Activated CD8-positive, alpha-beta T cell treated with anti-CD3 and anti-CD28 coated beads for 36 hours (primary cell): ENCODE data around the gene TMTC4. TPM values are rescaled to one million over a fixed set of nuclear protein-coding genes. Genes with fewer than 3 reads are reported as not detected.
"Not testable (repeated sequence)": the region's sequence is repeated elsewhere in the genome, so short reads cannot be mapped to it uniquely, and the experiment has no call there.

Source experiments
- ATAC-seq: fragments of 200-7000 bp; cut with Tn5 transposase; one replicate; pipeline ENCODE4 v1.10.0; 2021; ENCODE audit warnings: mild to moderate bottlenecking, moderate library complexity
- CTCF ChIA-PET: fragments of 350-600 bp; sonication (Branson Sonifier 250); formaldehyde crosslinking; loops from one replicate; lab custom pipeline; 2021; ENCODE audit warnings: antibody characterized with exemption; lab: Charles Lee
- POLR2A ChIA-PET: fragments of 350-600 bp; sonication (Branson Sonifier 250); formaldehyde crosslinking; loops from one replicate; lab custom pipeline; 2021; ENCODE audit warnings: antibody characterized with exemption; lab: Charles Lee
- DNase-seq: peaks from one replicate; pipeline ENCODE4 v3.0.0-alpha.2; 2020
- H3K27ac Mint-ChIP-seq: one replicate; pipeline ENCODE4 v1.8.0; 2021; ENCODE audit warnings: mild to moderate bottlenecking, mixed read lengths
- H3K27me3 Mint-ChIP-seq: one replicate; pipeline ENCODE4 v1.8.0; 2021; ENCODE audit warnings: mixed read lengths
- H3K36me3 Mint-ChIP-seq: one replicate; pipeline ENCODE4 v1.8.0; 2021; ENCODE audit warnings: low read depth, mixed read lengths
- H3K4me1 Mint-ChIP-seq: one replicate; pipeline ENCODE4 v1.8.0; 2021; ENCODE audit warnings: low read depth, mixed read lengths
- H3K4me3 Mint-ChIP-seq: one replicate; pipeline ENCODE4 v1.8.0; 2021; ENCODE audit warnings: mild to moderate bottlenecking, moderate library complexity, mixed read lengths
- H3K9me3 Mint-ChIP-seq: one replicate; pipeline ENCODE4 v1.8.0; 2021; ENCODE audit warnings: mixed read lengths
- intact Hi-C: fragments of 100-400 bp; cut with micrococcal nuclease; formaldehyde crosslinking; loops from one replicate; pipeline ENCODE4 v1.10.0; 2022
- total RNA-seq, 2 experiments: library from RNA; stranded (reverse); gene quantifications; one replicate each; pipeline ENCODE4 v1.2.3, GENCODE V29; 2021
- TF ChIP-seq, protein P1 (sequence below): fragments of 200-600 bp; IDR thresholded peaks from one replicate; pipeline ENCODE4 v1.8.0; 2022; ENCODE audit warnings: antibody characterized with exemption, mild to moderate bottlenecking

TMTC4 gene
- total RNA-seq, 2 experiments from 2014 or later, result 13.3 to 16.1 TPM

DNA sequence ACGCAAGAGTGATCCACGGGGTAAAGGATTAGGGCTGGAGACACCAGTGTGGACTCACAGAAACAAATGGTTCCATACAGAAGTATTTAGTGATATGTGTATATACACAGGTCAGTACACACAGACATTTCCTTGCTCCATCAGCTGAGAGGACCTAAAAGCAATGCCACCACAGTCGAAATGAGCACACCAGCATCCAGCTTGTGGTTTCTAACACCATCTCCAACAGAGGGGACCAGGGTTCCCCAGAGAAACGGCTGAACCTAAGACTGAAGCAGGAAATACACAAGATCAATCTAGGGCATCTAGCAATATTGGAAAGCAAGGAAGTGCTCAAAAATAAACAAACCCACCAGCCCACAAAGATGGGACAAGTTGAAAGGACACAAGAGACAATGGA lies 93.6 kb downstream of the TMTC4 start:
- no peaks in the 10 kb centered on the region for H3K9me3 Mint-ChIP-seq
- H3K36me3 Mint-ChIP-seq, result peaks cover 13% of the 10 kb centered on the region
- peak overlapping the region; percentile 50 for H3K27ac Mint-ChIP-seq
- TF ChIP-seq, protein P1, sequence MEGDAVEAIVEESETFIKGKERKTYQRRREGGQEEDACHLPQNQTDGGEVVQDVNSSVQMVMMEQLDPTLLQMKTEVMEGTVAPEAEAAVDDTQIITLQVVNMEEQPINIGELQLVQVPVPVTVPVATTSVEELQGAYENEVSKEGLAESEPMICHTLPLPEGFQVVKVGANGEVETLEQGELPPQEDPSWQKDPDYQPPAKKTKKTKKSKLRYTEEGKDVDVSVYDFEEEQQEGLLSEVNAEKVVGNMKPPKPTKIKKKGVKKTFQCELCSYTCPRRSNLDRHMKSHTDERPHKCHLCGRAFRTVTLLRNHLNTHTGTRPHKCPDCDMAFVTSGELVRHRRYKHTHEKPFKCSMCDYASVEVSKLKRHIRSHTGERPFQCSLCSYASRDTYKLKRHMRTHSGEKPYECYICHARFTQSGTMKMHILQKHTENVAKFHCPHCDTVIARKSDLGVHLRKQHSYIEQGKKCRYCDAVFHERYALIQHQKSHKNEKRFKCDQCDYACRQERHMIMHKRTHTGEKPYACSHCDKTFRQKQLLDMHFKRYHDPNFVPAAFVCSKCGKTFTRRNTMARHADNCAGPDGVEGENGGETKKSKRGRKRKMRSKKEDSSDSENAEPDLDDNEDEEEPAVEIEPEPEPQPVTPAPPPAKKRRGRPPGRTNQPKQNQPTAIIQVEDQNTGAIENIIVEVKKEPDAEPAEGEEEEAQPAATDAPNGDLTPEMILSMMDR, result no peak
- no peak overlapping the region for H3K4me3 Mint-ChIP-seq
- CTCF ChIA-PET, result interaction anchor here (1.0 to 3.2 kb wide), 2 partner anchors 8 kb away, joined by 3 to 27 read pairs; no protein-coding TSS in a partner anchor
- POLR2A ChIA-PET, result no interaction called here
- no peak for DNase-seq
- H3K4me1 Mint-ChIP-seq, result peaks cover 26% of the 10 kb centered on the region
- intact Hi-C loops, result no loop called here
- no peaks in the 10 kb centered on the region for H3K27me3 Mint-ChIP-seq
- no peak for ATAC-seq

DNA sequence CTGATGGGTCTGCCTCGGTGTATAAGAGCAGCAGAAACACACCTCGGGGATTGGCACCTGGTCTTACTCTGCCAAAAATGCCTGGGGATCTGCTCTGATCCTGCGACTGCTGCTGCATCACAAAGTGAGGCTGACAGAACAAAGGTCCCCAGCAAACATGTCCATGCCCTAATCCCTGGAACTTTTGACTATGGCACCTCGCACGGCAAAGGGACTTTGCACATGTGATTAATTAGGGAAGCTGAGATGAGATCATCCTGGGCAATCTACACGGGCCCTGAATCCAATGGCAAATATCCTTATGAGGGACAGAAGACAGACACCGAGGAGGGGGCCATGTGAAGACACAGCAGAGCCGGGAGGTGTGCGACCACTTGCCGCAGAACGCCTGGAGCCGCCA lies 94.5 kb downstream of the TMTC4 start:
- ChIA-PET POLR2A (no interaction called here), CTCF (interaction anchor here (1.0 kb wide), 1 partner anchor 9 kb away, joined by 3 read pairs; no protein-coding TSS in a partner anchor)
- Mint-ChIP-seq H3K27me3 (no peaks in the 10 kb centered on the region), H3K4me3 (no peak overlapping the region), H3K4me1 (peaks cover 24% of the 10 kb centered on the region), H3K27ac (no peak overlapping the region), H3K9me3 (no peaks in the 10 kb centered on the region), H3K36me3 (peaks cover 13% of the 10 kb centered on the region)
- TF ChIP-seq, protein P1, result no peak
- DNase-seq (no peak), ATAC-seq (no peak)
- intact Hi-C loops, result no loop called here

DNA sequence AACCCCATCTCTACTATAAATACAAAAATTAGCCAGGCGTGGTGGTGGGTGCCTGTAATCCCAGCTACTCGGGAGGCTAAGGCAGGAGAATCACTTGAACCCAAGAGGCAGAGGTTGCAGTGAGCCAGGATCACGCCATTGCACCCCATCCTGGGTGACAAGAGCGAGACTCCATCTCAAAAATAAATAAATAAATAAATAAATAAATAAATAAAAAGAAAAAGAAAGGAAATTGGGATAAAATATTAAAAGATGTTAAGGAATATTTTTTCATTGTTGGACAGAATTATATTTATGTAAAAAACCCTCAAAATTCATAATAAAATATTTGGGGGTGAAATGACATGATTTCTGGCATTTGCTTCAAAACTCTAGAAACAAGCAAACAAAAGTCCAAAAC lies 97.4 kb downstream of the TMTC4 start:
- H3K36me3 Mint-ChIP-seq, result peaks cover 13% of the 10 kb centered on the region
- H3K27me3 Mint-ChIP-seq, H3K9me3 Mint-ChIP-seq, ATAC-seq, H3K27ac Mint-ChIP-seq, DNase-seq, H3K4me3 Mint-ChIP-seq, intact Hi-C loops, POLR2A ChIA-PET: not testable (repeated sequence)
- CTCF ChIA-PET, result interaction anchor here (1.3 to 1.4 kb wide), 2 partner anchors 9 to 12 kb away, joined by 3 read pairs; partner anchors contain the start of gene GGACT
- H3K4me1 Mint-ChIP-seq, result peaks cover 29% of the 10 kb centered on the region

DNA sequence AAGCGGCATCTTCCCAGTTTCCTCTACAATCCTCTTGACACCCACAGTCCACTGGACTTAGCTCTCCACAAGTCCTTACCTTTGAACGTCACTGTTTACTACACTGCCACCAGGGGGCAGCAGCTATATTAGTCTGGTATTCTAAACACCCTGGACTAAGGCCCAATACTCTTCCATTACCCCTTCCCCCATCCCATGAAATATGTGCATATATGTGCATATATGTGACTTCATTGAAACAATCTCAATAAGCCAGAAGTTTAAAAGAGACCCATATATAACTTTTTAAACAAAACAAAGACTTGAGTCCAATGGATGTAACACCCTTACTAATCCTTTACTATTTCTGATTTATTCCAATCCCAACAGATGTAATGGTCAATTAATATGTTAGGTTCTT lies 101.5 kb downstream of the TMTC4 start:
- no peaks in the 10 kb centered on the region for H3K9me3 Mint-ChIP-seq
- intact Hi-C loops, result loop anchor here (5.0 kb wide), 1 partner anchor 554 kb away; no protein-coding TSS in a partner anchor
- ATAC-seq, result peak; percentile 95
- TF ChIP-seq, protein P1, result peak; percentile 80
- H3K36me3 Mint-ChIP-seq, result peaks cover 1% of the 10 kb centered on the region
- POLR2A ChIA-PET, result no interaction called here
- no peaks in the 10 kb centered on the region for H3K27me3 Mint-ChIP-seq
- H3K27ac Mint-ChIP-seq, result no peak overlapping the region
- peaks cover 15% of the 10 kb centered on the region for H3K4me1 Mint-ChIP-seq
- CTCF ChIA-PET, result interaction anchor here (0.5 to 5.6 kb wide), 39 partner anchors 9 to 715 kb away, joined by 3 to 97 read pairs (median 4); partner anchors contain the start of genes GGACT and TMTC4
- DNase-seq, result peak; percentile 88
- no peak overlapping the region for H3K4me3 Mint-ChIP-seq

DNA sequence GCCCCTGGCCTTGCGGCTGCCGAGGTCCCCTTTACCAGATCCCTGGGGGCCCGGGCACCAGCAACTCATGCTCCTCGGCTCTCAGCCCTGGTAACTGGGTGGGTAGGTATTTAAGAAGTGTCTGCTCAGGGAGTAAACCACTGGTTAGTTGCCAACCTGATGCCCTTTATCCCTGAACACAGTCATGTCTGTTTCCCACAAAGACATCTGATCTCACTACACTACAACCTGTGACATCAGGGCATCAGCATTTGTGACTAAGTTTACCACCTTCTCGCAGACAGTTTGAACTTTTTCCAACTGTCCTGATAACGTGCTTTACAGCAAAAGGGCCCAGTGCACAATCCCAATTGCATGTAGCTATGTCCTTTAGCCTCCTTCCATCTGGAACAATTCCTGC lies 108.1 kb downstream of the TMTC4 start:
- intact Hi-C loops, result no loop called here
- Mint-ChIP-seq H3K9me3 (no peaks in the 10 kb centered on the region), H3K36me3 (no peaks in the 10 kb centered on the region), H3K27ac (no peak overlapping the region), H3K27me3 (no peaks in the 10 kb centered on the region), H3K4me1 (peaks cover 3% of the 10 kb centered on the region), H3K4me3 (no peak overlapping the region)
- DNase-seq (no peak), ATAC-seq (no peak)
- ChIA-PET POLR2A (interaction anchor here (1.1 kb wide), 1 partner anchor 60 kb away, joined by 3 read pairs; no protein-coding TSS in a partner anchor), CTCF (no interaction called here)
- TF ChIP-seq, protein P1, result no peak
